DND-41 (cell line): ENCODE measurements around the gene ADCY10.
A peak's percentile ranks its signal among the peaks of the same experiment; 100 is the strongest.

Source experiments
- ATAC-seq: fragments of 200-7000 bp; cut with Tn5 transposase; 3 replicates; pipeline ENCODE4 v1.9.1; 2021; ENCODE audit warnings: low read depth; ENCODE audit not compliant: insufficient read depth
- DNase-seq: peaks from one replicate; pipeline ENCODE4 v3.0.0-alpha.2; 2020
- H2AFZ ChIP-seq: 2 replicates; pipeline ENCODE4 v1.6.0; 2012; ENCODE audit warnings: low read depth, low read length
- H3K27ac ChIP-seq: 2 replicates; pipeline ENCODE4 v1.5.1; 2012; ENCODE audit warnings: low read length, inconsistent platforms
- H3K27me3 ChIP-seq: fragments of 200-600 bp; sonication (generic); 2 replicates; pipeline ENCODE4 v1.6.0; 2012; ENCODE audit warnings: low read length, mild to moderate bottlenecking, inconsistent platforms; ENCODE audit not compliant: insufficient read depth, poor library complexity
- H3K36me3 ChIP-seq: 2 replicates; pipeline ENCODE4 v1.5.1; 2012; ENCODE audit warnings: low read length, inconsistent platforms; ENCODE audit not compliant: insufficient read depth
- H3K4me1 ChIP-seq: 2 replicates; pipeline ENCODE4 v1.5.1; 2012; ENCODE audit warnings: mild to moderate bottlenecking, low read length; ENCODE audit not compliant: insufficient read depth
- H3K4me2 ChIP-seq: 2 replicates; pipeline ENCODE4 v1.6.0; 2012; ENCODE audit warnings: mild to moderate bottlenecking, moderate library complexity, low read length, inconsistent platforms; ENCODE audit not compliant: insufficient read depth
- H3K4me3 ChIP-seq, 2 experiments: fragments of 200-600 bp in 1 of 2; shearing (Covaris generic) in 1 of 2; 2 replicates each; pipeline ENCODE4 v1.5.1; 2012 to 2016; ENCODE audit warnings: inconsistent platforms in 2 of 2, low read length in 2 of 2, mild to moderate bottlenecking in 2 of 2, low read depth in 1 of 2, moderate library complexity in 1 of 2
- H3K79me2 ChIP-seq: 2 replicates; pipeline ENCODE4 v1.6.0; 2012; ENCODE audit warnings: low read length, inconsistent platforms; ENCODE audit not compliant: insufficient read depth
- H3K9ac ChIP-seq: 2 replicates; pipeline ENCODE4 v1.6.0; 2012; ENCODE audit warnings: low read depth, mild to moderate bottlenecking, inconsistent platforms, low read length, moderate library complexity
- H3K9me3 ChIP-seq: 2 replicates; pipeline ENCODE4 v1.5.1; 2012; ENCODE audit warnings: low read length, moderate library complexity, mild to moderate bottlenecking, inconsistent platforms; ENCODE audit not compliant: insufficient read depth, severe bottlenecking
- H4K20me1 ChIP-seq: 2 replicates; pipeline ENCODE4 v1.6.0; 2012; ENCODE audit warnings: low read length; ENCODE audit not compliant: insufficient read depth
- EZH2 ChIP-seq: IDR thresholded peaks from 3 replicates; pipeline ENCODE4 v1.6.1; 2012; ENCODE audit warnings: borderline replicate concordance, low read depth, mild to moderate bottlenecking, moderate library complexity, low read length, inconsistent platforms; ENCODE audit not compliant: severe bottlenecking
- TF ChIP-seq, protein P1 (sequence below): IDR thresholded peaks from 2 replicates; pipeline ENCODE4 v1.5.1; 2012; ENCODE audit warnings: borderline replicate concordance, low read length, moderate library complexity, mild to moderate bottlenecking; ENCODE audit not compliant: poor library complexity, severe bottlenecking; ENCODE audit errors: extremely low read depth

ADCY10 gene

DNA sequence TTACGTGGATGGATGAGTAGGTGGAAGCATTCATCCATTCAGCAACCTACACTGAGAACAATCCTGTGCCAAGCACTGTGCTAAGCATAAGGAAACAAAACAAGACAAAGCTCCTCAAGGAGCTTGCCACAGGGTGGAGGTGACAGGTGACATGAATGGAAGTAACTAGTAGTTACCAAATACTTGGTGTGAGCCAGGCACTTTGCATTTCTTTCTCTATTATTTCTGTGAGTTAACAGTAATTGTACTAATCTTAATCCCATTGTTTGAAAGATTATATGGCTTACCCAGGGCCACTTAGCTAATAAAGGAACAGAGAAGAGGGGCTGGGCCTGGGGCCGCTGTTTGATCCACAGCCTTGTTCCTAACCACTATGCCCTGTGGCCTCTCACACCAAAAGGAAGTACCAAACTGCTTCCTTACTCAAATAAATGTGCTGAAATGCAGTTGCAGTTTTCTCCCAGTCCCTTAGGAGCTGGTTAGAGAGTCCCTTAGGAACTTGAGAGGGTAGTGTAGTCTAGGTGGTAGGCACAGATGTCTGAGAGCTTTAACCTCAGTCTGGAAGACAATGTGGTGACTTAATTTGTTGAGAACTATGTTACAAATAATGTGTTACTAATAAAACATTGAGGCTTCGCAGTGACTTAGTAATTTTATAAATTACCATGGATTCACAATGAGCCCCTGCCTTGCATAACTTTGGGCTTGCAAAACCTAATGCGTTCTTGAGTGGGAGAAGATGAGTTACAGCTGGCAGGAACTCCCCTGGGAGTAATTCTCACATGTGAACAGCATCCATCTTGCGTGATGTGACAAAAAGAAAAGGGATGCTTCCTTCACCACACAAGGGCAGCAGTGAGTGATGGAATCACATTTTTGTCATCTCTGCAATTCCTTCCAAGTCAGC, 122.4 kb downstream of the ADCY10 start:
- H3K9ac ChIP-seq = no peak overlapping the region
- H3K4me1 ChIP-seq = no peaks in the 10 kb centered on the region

DNA sequence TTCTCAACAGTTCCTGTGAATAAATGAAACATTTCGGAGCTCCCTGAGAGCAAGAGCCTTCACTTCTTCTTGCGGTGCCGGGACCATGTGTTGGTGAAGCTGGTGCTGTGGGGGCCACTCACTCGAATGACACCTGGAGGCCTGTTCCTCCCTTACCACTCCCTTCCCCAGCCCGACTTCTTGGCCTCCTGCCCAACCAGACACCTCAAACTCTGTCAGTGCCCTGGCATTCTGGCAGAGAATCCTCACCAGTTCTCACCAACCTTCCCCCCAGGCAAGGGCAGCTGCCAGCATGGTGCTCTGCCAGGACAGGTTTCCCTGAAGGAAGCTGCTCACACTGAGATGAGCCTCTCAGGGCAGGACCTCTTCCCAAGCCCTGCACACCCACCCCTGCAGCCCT, 123.8 kb downstream of the ADCY10 start:
- Histone ChIP-seq H3K9me3 (no peaks in the 10 kb centered on the region), H3K4me1 (no peaks in the 10 kb centered on the region), H3K79me2 (0 out of 2 replicates have a peak, but pooled peaks cover 3% of the 10 kb centered on the region), H3K36me3 (peaks cover 54% of the 10 kb centered on the region), H4K20me1 (peaks cover 3% of the 10 kb centered on the region; the same call in 1 of the 2 replicates), H3K4me2 (no peak overlapping the region), H3K4me3 (no peak overlapping the region), H3K27me3 (no peaks in the 10 kb centered on the region), H3K27ac (0 out of 2 replicates have a peak overlapping the region, but pooled peaks have one; percentile 3), H3K9ac (no peak overlapping the region), H2AFZ (no peak overlapping the region)
- ATAC-seq (no peak), DNase-seq (no peak)
- no peak for TF ChIP-seq EZH2
- TF ChIP-seq, protein P1, sequence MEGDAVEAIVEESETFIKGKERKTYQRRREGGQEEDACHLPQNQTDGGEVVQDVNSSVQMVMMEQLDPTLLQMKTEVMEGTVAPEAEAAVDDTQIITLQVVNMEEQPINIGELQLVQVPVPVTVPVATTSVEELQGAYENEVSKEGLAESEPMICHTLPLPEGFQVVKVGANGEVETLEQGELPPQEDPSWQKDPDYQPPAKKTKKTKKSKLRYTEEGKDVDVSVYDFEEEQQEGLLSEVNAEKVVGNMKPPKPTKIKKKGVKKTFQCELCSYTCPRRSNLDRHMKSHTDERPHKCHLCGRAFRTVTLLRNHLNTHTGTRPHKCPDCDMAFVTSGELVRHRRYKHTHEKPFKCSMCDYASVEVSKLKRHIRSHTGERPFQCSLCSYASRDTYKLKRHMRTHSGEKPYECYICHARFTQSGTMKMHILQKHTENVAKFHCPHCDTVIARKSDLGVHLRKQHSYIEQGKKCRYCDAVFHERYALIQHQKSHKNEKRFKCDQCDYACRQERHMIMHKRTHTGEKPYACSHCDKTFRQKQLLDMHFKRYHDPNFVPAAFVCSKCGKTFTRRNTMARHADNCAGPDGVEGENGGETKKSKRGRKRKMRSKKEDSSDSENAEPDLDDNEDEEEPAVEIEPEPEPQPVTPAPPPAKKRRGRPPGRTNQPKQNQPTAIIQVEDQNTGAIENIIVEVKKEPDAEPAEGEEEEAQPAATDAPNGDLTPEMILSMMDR = no peak

More for the DNA sequence above, 122.4 kb downstream of the ADCY10 start:
- Histone ChIP-seq H3K27me3 (no peaks in the 10 kb centered on the region), H3K36me3 (peaks cover 50% of the 10 kb centered on the region), H3K27ac (no peak overlapping the region), H3K79me2 (no peaks in the 10 kb centered on the region), H4K20me1 (no peaks in the 10 kb centered on the region), H3K4me3 (no peak overlapping the region), H2AFZ (no peak overlapping the region), H3K9me3 (no peaks in the 10 kb centered on the region), H3K4me2 (no peak overlapping the region)
- ATAC-seq (peak; percentile 24; the same call in 1 of the 3 replicates), DNase-seq (no peak)
- TF ChIP-seq, protein P1 = no peak
- TF ChIP-seq EZH2 = no peak

DNA sequence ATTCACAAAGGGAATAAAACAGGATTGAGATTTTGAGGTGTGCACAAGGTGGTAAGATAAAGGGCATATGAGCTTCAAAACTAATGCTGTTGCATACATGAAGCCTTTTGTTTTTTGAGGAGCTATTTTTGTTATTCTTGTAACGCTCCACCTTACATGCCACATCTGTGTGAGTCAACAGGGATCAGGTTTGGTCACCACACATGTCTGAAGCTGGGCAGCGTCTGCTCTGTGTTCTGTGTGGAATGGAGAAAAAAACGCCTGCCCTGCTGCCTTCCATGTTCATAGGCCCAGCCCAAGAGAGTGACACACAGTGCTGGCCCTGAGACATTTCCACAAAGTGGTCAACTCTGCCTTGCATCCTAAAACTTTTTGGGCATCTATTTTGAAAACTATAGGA, 124.4 kb downstream of the ADCY10 start:
- no peak overlapping the region for H2AFZ ChIP-seq
- H3K4me2 ChIP-seq = no peak overlapping the region

DNA sequence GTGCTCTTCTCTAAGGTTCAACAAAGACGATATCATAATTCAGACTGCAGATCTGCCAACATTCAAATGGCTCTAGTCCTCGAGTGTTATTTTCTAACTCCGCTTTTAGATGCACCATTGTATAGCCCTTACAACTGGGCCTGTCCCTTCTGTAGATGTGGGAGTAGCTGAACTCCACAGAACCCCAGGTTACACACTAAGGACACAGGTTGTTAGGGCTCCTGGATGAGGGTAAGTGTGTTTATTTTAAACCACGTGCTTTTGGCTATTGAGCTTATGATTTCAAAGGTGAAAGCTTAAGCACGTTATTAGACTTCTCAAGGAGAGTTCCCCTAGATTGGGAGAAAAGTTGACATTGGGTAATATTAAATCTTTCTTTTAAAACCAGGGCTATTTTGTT, 127.4 kb downstream of the ADCY10 start:
- no peak overlapping the region for H3K4me2 ChIP-seq
- ATAC-seq (no peak), DNase-seq (no peak)
- no peaks in the 10 kb centered on the region for H3K27me3 ChIP-seq
- peaks cover 50% of the 10 kb centered on the region for H3K36me3 ChIP-seq
- TF ChIP-seq EZH2 = no peak
- TF ChIP-seq, protein P1 = no peak
- 0 out of 2 replicates have a peak, but pooled peaks cover 4% of the 10 kb centered on the region for H3K79me2 ChIP-seq
- no peak overlapping the region for H3K27ac ChIP-seq
- H4K20me1 ChIP-seq = peaks cover 4% of the 10 kb centered on the region; the same call in 1 of the 2 replicates
- H3K9me3 ChIP-seq = no peaks in the 10 kb centered on the region
- no peak overlapping the region for H3K9ac ChIP-seq
- H3K4me3 ChIP-seq = no peak overlapping the region
- no peak overlapping the region for H2AFZ ChIP-seq
- no peaks in the 10 kb centered on the region for H3K4me1 ChIP-seq

More for the DNA sequence above, 124.4 kb downstream of the ADCY10 start:
- Histone ChIP-seq H3K27me3 (no peaks in the 10 kb centered on the region), H3K9me3 (no peaks in the 10 kb centered on the region), H3K4me1 (no peaks in the 10 kb centered on the region), H3K36me3 (peaks cover 56% of the 10 kb centered on the region), H3K9ac (no peak overlapping the region), H3K27ac (no peak overlapping the region), H3K4me3 (no peak overlapping the region), H3K79me2 (0 out of 2 replicates have a peak, but pooled peaks cover 4% of the 10 kb centered on the region), H4K20me1 (peaks cover 4% of the 10 kb centered on the region; the same call in 1 of the 2 replicates)
- TF ChIP-seq EZH2 = no peak
- DNase-seq = no peak
- ATAC-seq = no peak
